ENCODE measurements around the gene NBEAL2. TPM values are rescaled to one million over a fixed set of nuclear protein-coding genes. Genes with fewer than 3 reads are reported as not detected.

Gene NBEAL2
- total and polyA plus RNA-seq, 2 of the 8 experiments (the other 6 are each of a cell fraction or from before 2014, with no cell fraction given), result 27.3 to 46.9 TPM

- Histone ChIP-seq H2BK120ac (replicated peaks; ENCODE audit: low read depth, low read length) (no peak overlapping the region), H3K36me3 (ENCODE audit: control insufficient read depth in 2 of 4, insufficient read depth in 4 of 4, low read length in 3 of 4) (peaks cover 5 to 27% (median 18%) of the 10 kb centered on the region in 4 experiments; a peak in 7 of 8 replicates), H4K5ac (ENCODE audit: insufficient read length, low read depth, low read length) (no peak overlapping the region), H3K9me3 (ENCODE audit: insufficient read depth in 2 of 2, low read depth in 1 of 2, low read length in 1 of 2) (no peaks in the 10 kb centered on the region), H3K4me1 (replicated peaks in 1 of 4; ENCODE audit: control insufficient read depth in 3 of 4, insufficient read depth in 4 of 4, low read length in 3 of 4) (peaks cover 0 to 9% (median 5%) of the 10 kb centered on the region in 4 experiments; a peak in 5 of 7 replicates), H3K56ac (replicated peaks; ENCODE audit: insufficient read length, low read depth, low read length) (no peak overlapping the region), H3K9ac (replicated peaks in 1 of 4; ENCODE audit: extremely low read depth in 1 of 4, low read depth in 3 of 4, low read length in 3 of 4) (no peak overlapping the region), H4K8ac (ENCODE audit: extremely low read depth, insufficient read depth, low read length) (no peak overlapping the region), H3K4me2 (ENCODE audit: insufficient read depth in 1 of 2, low read depth in 2 of 2, low read length in 2 of 2) (no peak overlapping the region), H2BK20ac (ENCODE audit: low read length) (no peak overlapping the region), H3K4me3 (ENCODE audit: extremely low read depth in 1 of 4, insufficient read depth in 2 of 4, low read depth in 3 of 4, low read length in 4 of 4) (no peak overlapping the region), H3K27ac (ENCODE audit: low read depth, low read length) (no peak overlapping the region), H3K18ac (ENCODE audit: extremely low read depth, low read length) (no peak overlapping the region), H2BK5ac (ENCODE audit: low read depth, low read length) (no peak overlapping the region; the same call in 1 of the 2 replicates), H4K91ac (replicated peaks; ENCODE audit: insufficient read length, low read length) (no peak overlapping the region), H2AK5ac (ENCODE audit: low read depth, low read length) (no peak overlapping the region), H3K79me1 (ENCODE audit: low read depth, low read length) (no peaks in the 10 kb centered on the region; the same call in 1 of the 2 replicates), H3K27me3 (replicated peaks in 1 of 4; ENCODE audit: control insufficient read depth in 3 of 4, extremely low read depth in 1 of 4, insufficient read depth in 3 of 4, low read length in 3 of 4) (no peaks in the 10 kb centered on the region), H2BK12ac (ENCODE audit: low read depth, low read length) (no peak overlapping the region), H3K23ac (ENCODE audit: insufficient read length) (no peak overlapping the region), H3K23me2 (ENCODE audit: low read depth, low read length) (peaks cover 3% of the 10 kb centered on the region; the same call in 1 of the 2 replicates), H2AFZ (ENCODE audit: low read length) (no peak overlapping the region), H2BK15ac (ENCODE audit: low read length) (no peak overlapping the region), H3K4ac (replicated peaks; ENCODE audit: insufficient read length, low read depth, low read length) (no peak overlapping the region), H4K20me1 (replicated peaks in 1 of 2; ENCODE audit: control insufficient read depth in 1 of 2, insufficient read depth in 2 of 2, low read length in 2 of 2) (peaks cover 0 to 19% of the 10 kb centered on the region in 2 experiments), H3K79me2 (ENCODE audit: control insufficient read depth in 1 of 2, insufficient read depth in 2 of 2, low read length in 2 of 2) (no peaks in the 10 kb centered on the region), H3K14ac (ENCODE audit: insufficient read length) (no peak overlapping the region)
- FAIRE-seq (no peak), DNase-seq (ENCODE audit: low read depth in 1 of 2, low spot score in 2 of 2) (no peak)
- TF ChIP-seq CBX5 (IDR thresholded peaks at IDR 0.05; ENCODE audit: low read depth, low read length), result no peak
- TF ChIP-seq ZNF274 (IDR thresholded peaks at IDR 0.05; ENCODE audit: borderline replicate concordance, extremely low read depth, low read length), result no peak
- TF ChIP-seq NANOG (IDR thresholded peaks at IDR 0.05; ENCODE audit: insufficient read depth, low read depth, low read length, poor library complexity, severe bottlenecking), result no peak
- CTCF ChIA-PET (ENCODE audit: partially characterized antibody), result interaction anchor here (0.7 to 14.2 kb wide), 6 partner anchors 8 to 378 kb away, joined by 3 to 130 read pairs (median 4); partner anchors contain the start of genes CCDC12 and NBEAL2
- POLR2A ChIA-PET (ENCODE audit: partially characterized antibody), result interaction anchor here (0.7 to 1.6 kb wide), 5 partner anchors 14 to 374 kb away, joined by 3 to 4 read pairs (median 3); partner anchors contain the start of genes CCDC12 and PTPN23
- 90% methylated on average over 9 of the region's 9 CpGs; no CpG with 5 or more reads in 1 of the 2 experiments for WGBS, 2 experiments (ENCODE audit: extremely low coverage in 1 of 2, insufficient coverage in 1 of 2, insufficient read length in 1 of 2, insufficient replicate concordance in 2 of 2, low coverage in 1 of 2, low lambda C conversion rate in 2 of 2, missing lambda C conversion rate in 1 of 2)
Measured at GRCh38 chr3:47006145-47006651, 26.7 kb downstream of the NBEAL2 start.
